Measurements from ENCODE around the gene ZFP82. TPM values are rescaled to one million over a fixed set of nuclear protein-coding genes. Genes with fewer than 3 reads are reported as not detected.

Gene ZFP82
- total RNA-seq, 4 donors from 2014 or later: 4.1 to 9.4 (median 5.6) TPM

GRCh38 chr19:36377541-36378178 lies 40.8 kb downstream of the ZFP82 start:
- Histone ChIP-seq H3K36me3 (peaks cover 0 to 15% (median 0%) of the 10 kb centered on the region in 3 donors), H3K27me3 (no peaks in the 10 kb centered on the region), H3K9me3 (peaks cover 0 to 27% (median 0%) of the 10 kb centered on the region in 4 donors), H3K4me3 (peak overlapping the region in 1 of 4 donors; percentile 75), H3K27ac (peak overlapping the region in 2 of 4 donors; percentile 76 to 87), H3K4me1 (peaks cover 0 to 21% (median 9%) of the 10 kb centered on the region in 4 donors)
- 49 to 53% methylated on average over 9 to 10 of the region's 10 CpGs for WGBS, 2 donors
- DNase-seq (ENCODE audit: low spot score in 2 of 2): no peak
- no peak for TF ChIP-seq POLR2A (IDR thresholded peaks at IDR 0.05)
- TF ChIP-seq EP300 (IDR thresholded peaks at IDR 0.05): no peak
- no peak for TF ChIP-seq CTCF (IDR thresholded peaks at IDR 0.05)

- 94 to 95% methylated on average over 5 of the region's 5 CpGs for whole genome bisulfite sequencing, 2 donors
- no peaks in the 10 kb centered on the region for H3K27me3 ChIP-seq
- no peak overlapping the region for H3K4me3 ChIP-seq
- TF ChIP-seq CTCF (IDR thresholded peaks at IDR 0.05): no peak
- no peak for TF ChIP-seq POLR2A (IDR thresholded peaks at IDR 0.05)
- TF ChIP-seq EP300 (IDR thresholded peaks at IDR 0.05): no peak
- peaks cover 0 to 42% (median 5%) of the 10 kb centered on the region in 4 donors for H3K9me3 ChIP-seq
- DNase-seq (ENCODE audit: low spot score in 2 of 2): no peak
- H3K27ac ChIP-seq: no peak overlapping the region
- peaks cover 0 to 17% (median 9%) of the 10 kb centered on the region in 4 donors for H3K4me1 ChIP-seq
- H3K36me3 ChIP-seq: peaks cover 0 to 36% (median 0%) of the 10 kb centered on the region in 3 donors
Measured at GRCh38 chr19:36373638-36374156, 44.7 kb downstream of the ZFP82 start.

- no peak for DNase-seq (ENCODE audit: low spot score in 2 of 2)
- no peak for TF ChIP-seq EP300 (IDR thresholded peaks at IDR 0.05)
- TF ChIP-seq CTCF (IDR thresholded peaks at IDR 0.05): no peak
- TF ChIP-seq POLR2A (IDR thresholded peaks at IDR 0.05): no peak
- Histone ChIP-seq H3K27me3 (no peaks in the 10 kb centered on the region), H3K9me3 (peaks cover 0 to 54% (median 5%) of the 10 kb centered on the region in 4 donors), H3K36me3 (peaks cover 0 to 52% (median 7%) of the 10 kb centered on the region in 3 donors), H3K4me1 (peaks cover 0 to 3% (median 0%) of the 10 kb centered on the region in 4 donors), H3K27ac (no peak overlapping the region), H3K4me3 (no peak overlapping the region)
Measured at GRCh38 chr19:36371886-36372285, 46.6 kb downstream of the ZFP82 start.

GRCh38 chr19:36363845-36364244 lies 54.6 kb downstream of the ZFP82 start:
- no peaks in the 10 kb centered on the region for H3K4me1 ChIP-seq
- no peak overlapping the region for H3K27ac ChIP-seq
- peaks cover 0 to 31% (median 0%) of the 10 kb centered on the region in 4 donors for H3K9me3 ChIP-seq
- H3K36me3 ChIP-seq: peaks cover 3 to 93% (median 23%) of the 10 kb centered on the region in 3 donors
- DNase-seq (ENCODE audit: low spot score in 2 of 2): no peak
- TF ChIP-seq EP300 (IDR thresholded peaks at IDR 0.05): no peak
- no peak for TF ChIP-seq CTCF (IDR thresholded peaks at IDR 0.05)
- no peak for TF ChIP-seq POLR2A (IDR thresholded peaks at IDR 0.05)
- no peaks in the 10 kb centered on the region for H3K27me3 ChIP-seq
- 87 to 93% methylated on average over 6 of the region's 6 CpGs for WGBS, 2 donors
- H3K4me3 ChIP-seq: no peak overlapping the region

Other genes with a start within 250 kb of the ZFP82 start
- 1 to 10 TPM; 4.8 to 9.6 (median 6.9) TPM for gene ZNF565, start 204.0 kb downstream of the ZFP82 start, total RNA-seq
- 10 to 100 TPM; 52.2 to 66.1 (median 53.9) TPM for gene ZNF146, start 203.5 kb downstream of the ZFP82 start, total RNA-seq
- 10 to 100 TPM in 2 of 4 donors, 1 to 10 TPM in 2; 5.7 to 15.3 (median 9.3) TPM for gene ZFP14, start 39.4 kb downstream of the ZFP82 start, total RNA-seq
- gene ZNF566, start 70.9 kb upstream of the ZFP82 start, total RNA-seq: 10 to 100 TPM; 12.1 to 20.1 (median 14.9) TPM
- gene ZNF260, start 109.6 kb upstream of the ZFP82 start, total RNA-seq: 10 to 100 TPM; 10.5 to 41.1 (median 15.1) TPM
- gene ZNF529, start 154.6 kb upstream of the ZFP82 start, total RNA-seq: 10 to 100 TPM; 11.0 to 15.9 (median 13.1) TPM
- 10 to 100 TPM in 1 of 4 donors, 1 to 10 TPM in 3; 6.9 to 10.1 (median 9.4) TPM for gene ZNF382, start 186.7 kb upstream of the ZFP82 start, total RNA-seq
- 10 to 100 TPM in 1 of 4 donors, 1 to 10 TPM in 3; 5.0 to 17.4 (median 6.6) TPM for gene ZNF461, start 248.2 kb upstream of the ZFP82 start, total RNA-seq

Measured in tibial nerve (tissue), 4 donors.